Esophagus squamous epithelium (tissue), 5 donors: ENCODE results near the gene WTAP. TPM values are rescaled to one million over a fixed set of nuclear protein-coding genes. Genes with fewer than 3 reads are reported as not detected.

ENCODE experiments used
- DNase-seq: peaks from one replicate; lab custom pipeline; 2025; lab: John Stamatoyannopoulos, UW
- H3K27ac ChIP-seq, 4 donors: fragments of 200-600 bp; sonication (generic); one replicate each; pipeline ENCODE4 v1.5.1; 2016 to 2019; ENCODE audit warnings: mild to moderate bottlenecking in 1 of 4
- H3K27me3 ChIP-seq, 4 donors: fragments of 200-600 bp; sonication (generic); 1 replicate in 3 of 4; 2 replicates in 1 of 4; pipeline versions ENCODE4 v1.5.1 to v1.6.0; 2017 to 2021; ENCODE audit warnings: antibody characterized with exemption in 1 of 4
- H3K36me3 ChIP-seq, 3 donors: fragments of 200-600 bp; sonication (generic); one replicate each; pipeline ENCODE4 v1.5.1; 2016 to 2019
- H3K4me1 ChIP-seq, 3 donors: fragments of 200-600 bp; sonication (generic); one replicate each; pipeline ENCODE4 v1.5.1; 2017 to 2019
- H3K4me3 ChIP-seq, 4 donors: fragments of 200-600 bp; sonication (generic); 1 replicate in 3 of 4; 2 replicates in 1 of 4; pipeline ENCODE4 v1.5.1; 2016 to 2019; ENCODE audit warnings: mild to moderate bottlenecking in 2 of 4, moderate library complexity in 1 of 4
- H3K9me3 ChIP-seq, 3 donors: fragments of 200-600 bp; sonication (generic); one replicate each; pipeline ENCODE4 v1.5.1; 2016 to 2019
- POLR2A ChIP-seq, 4 donors: fragments of 450-650 bp; IDR thresholded peaks; one replicate each; pipeline ENCODE4 v1.6.1; 2017; ENCODE audit warnings: antibody characterized with exemption in 4 of 4, mild to moderate bottlenecking in 4 of 4, moderate library complexity in 3 of 4
- WGBS, 2 donors: methylation state at CpG; one replicate each; pipeline ENCODE4 v1.1.5; 2018; 5-methylcytosine and 5-hydroxymethylcytosine counted together
- intact Hi-C: fragments of 100-400 bp; cut with DNase I; formaldehyde crosslinking; loops from one replicate; pipeline ENCODE4 v1.15.0; 2022
- total RNA-seq, 4 donors: library from RNA; depleted of rRNA; stranded (reverse); fragments of >200 nt; gene quantifications; one replicate each; pipeline ENCODE4 v1.1.0, GENCODE V29; 2016
- TF ChIP-seq, protein P1 (sequence below), 6 experiments: fragments of 450-650 bp in 4 of 6; fragments of 200-600 bp in 2 of 6; sonication (generic) in 2 of 6; IDR thresholded peaks; one replicate each; pipeline ENCODE4 v1.5.1; 2016 to 2019; ENCODE audit warnings: antibody characterized with exemption in 6 of 6, mild to moderate bottlenecking in 4 of 6, moderate library complexity in 4 of 6
- donor health status: DM: yes; HTN: yes; CAD: no.

Gene WTAP
- total RNA-seq, 4 donors from 2014 or later, result 45.0 to 105 (median 82.6) TPM

DNA sequence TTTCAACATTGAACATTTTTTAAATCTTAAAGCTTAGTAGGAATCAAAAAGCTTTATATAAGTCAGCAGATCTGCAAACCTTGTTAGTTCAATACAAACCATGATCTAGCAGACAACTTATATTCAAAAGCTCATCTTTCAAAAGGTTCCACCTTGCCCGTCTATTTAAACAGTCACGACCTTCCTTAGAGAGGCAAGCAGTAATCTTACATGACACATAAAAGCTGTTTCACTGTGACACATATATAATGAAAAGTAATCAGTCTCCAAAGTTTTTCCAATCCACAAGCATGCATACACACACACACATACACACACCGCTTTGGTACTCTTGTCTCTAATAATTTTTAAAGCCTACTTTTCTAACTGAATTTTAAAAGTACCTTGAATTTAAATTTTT, 47.2 kb upstream of the WTAP start:
- H3K36me3 ChIP-seq, result peaks cover 0 to 72% (median 14%) of the 10 kb centered on the region in 3 donors
- no peaks in the 10 kb centered on the region for H3K27me3 ChIP-seq
- H3K9me3 ChIP-seq, result no peaks in the 10 kb centered on the region
- DNase-seq, result no peak
- H3K4me1 ChIP-seq, result peaks cover 0 to 58% (median 21%) of the 10 kb centered on the region in 3 donors
- no peak for TF ChIP-seq POLR2A (IDR thresholded peaks at IDR 0.05)
- TF ChIP-seq, protein P1, sequence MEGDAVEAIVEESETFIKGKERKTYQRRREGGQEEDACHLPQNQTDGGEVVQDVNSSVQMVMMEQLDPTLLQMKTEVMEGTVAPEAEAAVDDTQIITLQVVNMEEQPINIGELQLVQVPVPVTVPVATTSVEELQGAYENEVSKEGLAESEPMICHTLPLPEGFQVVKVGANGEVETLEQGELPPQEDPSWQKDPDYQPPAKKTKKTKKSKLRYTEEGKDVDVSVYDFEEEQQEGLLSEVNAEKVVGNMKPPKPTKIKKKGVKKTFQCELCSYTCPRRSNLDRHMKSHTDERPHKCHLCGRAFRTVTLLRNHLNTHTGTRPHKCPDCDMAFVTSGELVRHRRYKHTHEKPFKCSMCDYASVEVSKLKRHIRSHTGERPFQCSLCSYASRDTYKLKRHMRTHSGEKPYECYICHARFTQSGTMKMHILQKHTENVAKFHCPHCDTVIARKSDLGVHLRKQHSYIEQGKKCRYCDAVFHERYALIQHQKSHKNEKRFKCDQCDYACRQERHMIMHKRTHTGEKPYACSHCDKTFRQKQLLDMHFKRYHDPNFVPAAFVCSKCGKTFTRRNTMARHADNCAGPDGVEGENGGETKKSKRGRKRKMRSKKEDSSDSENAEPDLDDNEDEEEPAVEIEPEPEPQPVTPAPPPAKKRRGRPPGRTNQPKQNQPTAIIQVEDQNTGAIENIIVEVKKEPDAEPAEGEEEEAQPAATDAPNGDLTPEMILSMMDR (IDR thresholded peaks at IDR 0.05), result no peak
- H3K27ac ChIP-seq, result peak overlapping the region in 3 of 4 donors; percentile 55 to 76 (median 63)
- no peak overlapping the region for H3K4me3 ChIP-seq
- intact Hi-C loops, result no loop called here
- WGBS, 2 donors, result 40 to 58% methylated on average over 3 of the region's 3 CpGs

DNA sequence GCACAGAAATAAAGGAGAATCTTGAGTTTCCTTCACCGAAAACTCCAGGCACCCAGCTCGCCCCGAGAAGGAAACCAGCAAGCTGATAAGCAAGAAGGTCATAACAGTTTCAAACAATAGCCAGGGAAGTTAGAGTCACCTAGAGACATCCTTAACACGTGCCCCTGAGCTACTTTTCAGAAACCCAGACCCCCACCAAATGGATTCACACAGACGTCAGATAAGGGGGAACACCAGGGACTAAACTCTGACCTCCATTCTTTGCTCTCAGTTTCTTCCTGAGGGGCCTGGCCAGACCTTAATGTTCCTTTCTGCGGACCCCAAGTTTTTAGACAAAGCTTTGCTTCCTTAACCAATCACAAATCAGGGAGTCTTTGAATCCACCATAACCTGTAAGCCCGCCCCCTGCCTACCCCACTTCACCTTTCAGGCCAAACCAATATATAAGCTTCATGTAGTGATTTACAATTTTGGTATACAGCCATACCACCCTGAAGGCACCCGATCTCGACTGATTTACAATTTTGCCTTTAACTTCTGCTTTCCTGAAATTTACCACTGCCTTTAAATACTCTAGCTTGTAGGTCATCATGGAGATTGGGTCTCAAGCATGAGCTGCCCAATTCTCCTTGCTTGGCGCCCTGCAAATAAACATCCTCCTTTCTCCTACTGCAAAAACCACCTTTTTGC, 46.0 kb upstream of the WTAP start:
- intact Hi-C loops, result no loop called here
- Histone ChIP-seq H3K27ac (peak overlapping the region in 1 of 4 donors; percentile 76), H3K4me3 (no peak overlapping the region), H3K9me3 (no peaks in the 10 kb centered on the region), H3K27me3 (no peaks in the 10 kb centered on the region), H3K4me1 (peaks cover 0 to 64% (median 21%) of the 10 kb centered on the region in 3 donors), H3K36me3 (peaks cover 0 to 84% (median 21%) of the 10 kb centered on the region in 3 donors)
- WGBS, 2 donors, result 76 to 78% methylated on average over 10 of the region's 10 CpGs
- DNase-seq, result no peak
- no peak for TF ChIP-seq POLR2A (IDR thresholded peaks at IDR 0.05)
- TF ChIP-seq, protein P1 (IDR thresholded peaks at IDR 0.05), result no peak

DNA sequence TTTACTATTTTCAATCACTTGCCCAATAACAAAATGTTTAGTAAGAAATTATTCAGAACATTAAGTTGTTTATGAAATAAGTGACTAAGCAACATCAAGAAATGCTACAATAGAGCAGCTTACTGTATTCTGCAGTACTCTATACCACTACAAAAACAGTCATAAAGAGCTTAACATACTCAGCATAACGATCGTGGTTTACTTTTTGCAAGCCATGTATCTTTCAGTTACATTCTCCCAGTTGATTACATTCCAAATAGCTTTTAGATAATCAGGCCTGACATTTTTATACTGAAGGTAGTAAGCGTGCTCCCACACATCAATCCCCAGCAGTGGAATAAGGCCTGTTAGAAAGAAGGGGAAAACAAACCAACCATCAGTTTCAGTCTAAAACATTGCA, 45.0 kb upstream of the WTAP start:
- intact Hi-C loops, result no loop called here
- Histone ChIP-seq H3K27ac (no peak overlapping the region), H3K4me3 (no peak overlapping the region)

DNA sequence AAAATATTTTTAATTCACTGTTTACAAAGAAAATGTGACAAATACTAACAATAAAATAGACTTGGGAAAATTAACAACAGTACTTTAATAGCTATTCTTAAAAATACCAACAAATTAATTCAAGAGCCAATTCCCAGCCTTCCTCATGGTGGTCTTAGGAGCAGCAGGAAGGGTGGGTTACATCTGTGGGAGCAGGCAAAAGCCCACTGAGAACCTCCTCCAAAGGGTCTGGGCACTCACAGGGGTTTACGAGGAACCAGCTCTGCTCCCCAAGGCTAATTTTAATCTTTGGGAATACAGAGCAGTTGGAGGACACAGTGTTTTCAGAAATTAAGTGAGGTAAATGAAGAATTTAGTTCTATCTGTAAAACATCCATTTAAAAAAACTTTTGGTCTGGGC, 44.5 kb upstream of the WTAP start:
- 90 to 100% methylated on average over 1 of the region's 1 CpG for WGBS, 2 donors
- Histone ChIP-seq H3K4me3 (no peak overlapping the region), H3K4me1 (peaks cover 0 to 72% (median 24%) of the 10 kb centered on the region in 3 donors), H3K9me3 (no peaks in the 10 kb centered on the region), H3K27me3 (no peaks in the 10 kb centered on the region), H3K27ac (no peak overlapping the region), H3K36me3 (peaks cover 3 to 88% (median 24%) of the 10 kb centered on the region in 3 donors)
- DNase-seq, result no peak
- TF ChIP-seq POLR2A (IDR thresholded peaks at IDR 0.05), result no peak
- TF ChIP-seq, protein P1 (IDR thresholded peaks at IDR 0.05), result no peak
- intact Hi-C loops, result no loop called here

More for the DNA sequence above, 45.0 kb upstream of the WTAP start:
- no peak for TF ChIP-seq POLR2A (IDR thresholded peaks at IDR 0.05)
- TF ChIP-seq, protein P1 (IDR thresholded peaks at IDR 0.05), result no peak
- Histone ChIP-seq H3K9me3 (no peaks in the 10 kb centered on the region), H3K27me3 (no peaks in the 10 kb centered on the region), H3K4me1 (peaks cover 0 to 67% (median 24%) of the 10 kb centered on the region in 3 donors), H3K36me3 (peaks cover 0 to 88% (median 25%) of the 10 kb centered on the region in 3 donors)
- DNase-seq, result no peak
- WGBS, 2 donors, result 46 to 71% methylated on average over 3 of the region's 3 CpGs

DNA sequence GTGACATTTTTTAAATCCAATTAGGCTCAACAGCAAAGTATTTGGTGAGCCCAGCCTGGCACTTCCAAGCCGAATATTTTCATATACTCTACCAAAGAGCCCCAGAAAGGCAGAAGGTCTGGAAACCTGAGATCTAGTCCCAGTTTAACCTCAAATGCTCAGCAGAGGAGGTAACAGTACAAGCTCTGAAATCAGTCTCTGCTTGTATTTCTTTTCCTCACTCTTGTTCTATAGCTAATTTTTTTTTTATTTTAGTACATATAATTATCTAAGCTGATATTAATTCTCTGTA, 43.3 kb upstream of the WTAP start:
- Histone ChIP-seq H3K27me3 (no peaks in the 10 kb centered on the region), H3K4me1 (peaks cover 0 to 78% (median 31%) of the 10 kb centered on the region in 3 donors), H3K9me3 (no peaks in the 10 kb centered on the region), H3K27ac (no peak overlapping the region), H3K4me3 (no peak overlapping the region), H3K36me3 (peaks cover 6 to 88% (median 16%) of the 10 kb centered on the region in 3 donors)
- DNase-seq, result no peak
- TF ChIP-seq, protein P1 (IDR thresholded peaks at IDR 0.05), result no peak
- TF ChIP-seq POLR2A (IDR thresholded peaks at IDR 0.05), result no peak
- intact Hi-C loops, result no loop called here
- WGBS, 2 donors, result 89 to 100% methylated on average over 1 of the region's 1 CpG
